HG03520 (cell line): Measurements from ENCODE around the gene HMGCL.
"Not testable (repeated sequence)": the region's sequence is repeated elsewhere in the genome, so short reads cannot be mapped to it uniquely, and the experiment has no call there.

Source experiments
- ATAC-seq: cut with Tn5 transposase; IDR thresholded peaks from one replicate; pipeline ENCODE4 v1.9.1; 2021; ENCODE audit warnings: mild to moderate bottlenecking, moderate library complexity; ENCODE audit not compliant: unreplicated experiment

The HMGCL gene

GRCh38 chr1:23827717-23828116 is 2.5 kb upstream of the HMGCL start:
- no peak for ATAC-seq

- not testable (repeated sequence) for ATAC-seq
Measured at GRCh38 chr1:23826590-23826989, 1.4 kb upstream of the HMGCL start.

- ATAC-seq = no peak
Measured at GRCh38 chr1:23825762-23826522, 713 bp upstream of the HMGCL start.

GRCh38 chr1:23824711-23825075 is 536 bp downstream of the HMGCL start:
- no peak for ATAC-seq

- no peak for ATAC-seq
Measured at GRCh38 chr1:23823767-23824166, 1.5 kb downstream of the HMGCL start.

- no peak for ATAC-seq
Measured at GRCh38 chr1:23817633-23818032, 7.6 kb downstream of the HMGCL start.

- ATAC-seq = no peak
Measured at GRCh38 chr1:23816906-23817305, 8.3 kb downstream of the HMGCL start.

- no peak for ATAC-seq
Measured at GRCh38 chr1:23816361-23816760, 8.9 kb downstream of the HMGCL start.

GRCh38 chr1:23814016-23814415 is 11.2 kb downstream of the HMGCL start:
- ATAC-seq = no peak

GRCh38 chr1:23810818-23811540 is 14.2 kb downstream of the HMGCL start:
- no peak for ATAC-seq

GRCh38 chr1:23809751-23810171 is 15.5 kb downstream of the HMGCL start:
- ATAC-seq = peak; percentile 58

- ATAC-seq = no peak
Measured at GRCh38 chr1:23807453-23807852, 17.8 kb downstream of the HMGCL start.

GRCh38 chr1:23806280-23806679 is 18.9 kb downstream of the HMGCL start:
- no peak for ATAC-seq

- ATAC-seq = no peak
Measured at GRCh38 chr1:23805025-23805424, 20.2 kb downstream of the HMGCL start.

GRCh38 chr1:23804183-23804835 is 20.9 kb downstream of the HMGCL start:
- no peak for ATAC-seq

- no peak for ATAC-seq
Measured at GRCh38 chr1:23803674-23804073, 21.6 kb downstream of the HMGCL start.

- ATAC-seq = not testable (repeated sequence)
Measured at GRCh38 chr1:23802809-23803342, 22.4 kb downstream of the HMGCL start.

GRCh38 chr1:23801876-23802275 is 23.4 kb downstream of the HMGCL start:
- ATAC-seq = no peak

GRCh38 chr1:23801338-23801748 is 23.9 kb downstream of the HMGCL start:
- no peak for ATAC-seq

- ATAC-seq = peak; percentile 63
Measured at GRCh38 chr1:23800400-23801337, 24.6 kb downstream of the HMGCL start, which contains the start of gene GALE. GALE (minus strand) TSS chr1:23800754; CDS start chr1:23799007, 1,747 bp downstream.
